Right atrium auricular region (tissue), 2 donors: ENCODE results near the gene ENPP3. TPM values are rescaled to one million over a fixed set of nuclear protein-coding genes. Genes with fewer than 3 reads are reported as not detected.

Experiments
- DNase-seq: peaks from one replicate; pipeline ENCODE4 v3.0.0-alpha.2; 2019; ENCODE audit warnings: low spot score
- H3K27ac ChIP-seq, 2 donors: fragments of 200-600 bp; sonication (generic); 1 replicate in 1 of 2; 2 replicates in 1 of 2; pipeline ENCODE4 v1.5.1; 2016 to 2019
- H3K27me3 ChIP-seq, 2 donors: fragments of 200-600 bp; sonication (generic); one replicate each; pipeline versions ENCODE4 v1.5.1 to v1.6.0; 2017 to 2019
- H3K36me3 ChIP-seq: fragments of 200-600 bp; sonication (generic); one replicate; pipeline ENCODE4 v1.5.1; 2016
- H3K4me1 ChIP-seq, 2 donors: fragments of 200-600 bp; sonication (generic); one replicate each; pipeline versions ENCODE4 v1.5.1 to v1.6.0; 2017 to 2019
- H3K4me3 ChIP-seq, 2 donors: fragments of 200-600 bp; sonication (generic); 1 replicate in 1 of 2; 2 replicates in 1 of 2; pipeline ENCODE4 v1.5.1; 2017 to 2019; ENCODE audit warnings: mild to moderate bottlenecking in 1 of 2, moderate library complexity in 1 of 2
- H3K9me3 ChIP-seq, 2 donors: fragments of 200-600 bp; sonication (generic); one replicate each; pipeline ENCODE4 v1.5.1; 2019
- CTCF ChIP-seq, 2 donors: fragments of 200-600 bp; sonication (generic); IDR thresholded peaks; one replicate each; pipeline ENCODE4 v1.5.1; 2019; ENCODE audit warnings: antibody characterized with exemption in 2 of 2
- microRNA-seq, 2 donors: library from miRNA; unstranded; fragments of <30 nt; microRNA quantifications; one replicate each; pipeline ENCODE4, GENCODE V29; 2016 to 2017; ENCODE audit warnings: borderline number of aligned reads in 2 of 2, borderline replicate concordance in 1 of 2
- total RNA-seq, 2 donors: library from RNA; depleted of rRNA; stranded (reverse); fragments of >200 nt; gene quantifications; one replicate each; pipeline ENCODE4 v1.1.0, GENCODE V29; 2016

The ENPP3 gene
- total RNA-seq, 2 donors from 2014 or later: 0.16 TPM; not detected in 1

GRCh38 chr6:131791476-131791875 lies 154.4 kb downstream of the ENPP3 start:
- H3K9me3 ChIP-seq: no peaks in the 10 kb centered on the region
- DNase-seq: no peak
- no peaks in the 10 kb centered on the region for H3K36me3 ChIP-seq
- no peaks in the 10 kb centered on the region for H3K27me3 ChIP-seq
- no peak overlapping the region for H3K4me3 ChIP-seq
- no peak for TF ChIP-seq CTCF (IDR thresholded peaks at IDR 0.05)
- H3K27ac ChIP-seq: no peak overlapping the region
- H3K4me1 ChIP-seq: peaks cover 0 to 5% of the 10 kb centered on the region in 2 donors

- H3K4me3 ChIP-seq: no peak overlapping the region
- DNase-seq: no peak
- peaks cover 0 to 5% of the 10 kb centered on the region in 2 donors for H3K4me1 ChIP-seq
- no peaks in the 10 kb centered on the region for H3K36me3 ChIP-seq
- TF ChIP-seq CTCF (IDR thresholded peaks at IDR 0.05): no peak
- H3K27me3 ChIP-seq: no peaks in the 10 kb centered on the region
- no peaks in the 10 kb centered on the region for H3K9me3 ChIP-seq
- no peak overlapping the region for H3K27ac ChIP-seq
Observed at GRCh38 chr6:131792091-131792496, 155.0 kb downstream of the ENPP3 start.

DNA sequence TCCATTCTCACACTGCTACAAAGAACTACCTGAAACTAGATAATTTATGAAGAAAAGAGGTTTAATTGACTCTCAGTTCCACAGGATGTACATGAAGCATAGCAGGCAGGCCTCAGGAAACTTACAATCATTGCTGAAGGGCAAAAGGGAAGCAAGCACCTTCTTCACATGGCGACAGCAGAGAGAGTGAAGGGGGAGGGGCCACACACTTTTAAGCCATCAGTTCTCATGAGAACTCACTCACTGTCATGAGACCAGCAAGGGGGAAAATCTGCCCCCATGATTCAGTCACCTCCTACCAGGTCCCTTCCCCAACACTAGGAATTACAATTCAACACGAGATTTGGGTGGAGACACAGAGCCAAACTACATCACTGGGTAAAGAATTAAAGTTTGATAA lies 158.3 kb downstream of the ENPP3 start:
- H3K4me1 ChIP-seq: no peaks in the 10 kb centered on the region
- no peak for DNase-seq
- no peak overlapping the region for H3K4me3 ChIP-seq
- no peaks in the 10 kb centered on the region for H3K36me3 ChIP-seq
- TF ChIP-seq CTCF (IDR thresholded peaks at IDR 0.05): no peak
- peaks cover 0 to 11% of the 10 kb centered on the region in 2 donors for H3K9me3 ChIP-seq
- H3K27me3 ChIP-seq: no peaks in the 10 kb centered on the region
- no peak overlapping the region for H3K27ac ChIP-seq

Small RNA genes within 50 kb of the gene (microRNA-seq; reads per million reads assigned to microRNA genes)
- 0 reads per million in 2 donors for gene MIR548H5

Other genes with a start within 250 kb of the ENPP3 start
- gene ARG1, start 64.1 kb upstream of the ENPP3 start, total RNA-seq: 1 to 10 TPM in 1 of 2 donors, under 1 TPM in 1; 0.30 to 1.1 TPM
- gene MED23, start 9.1 kb upstream of the ENPP3 start, total RNA-seq: 10 to 100 TPM; 10.5 to 11.7 TPM
- not detected for gene OR2A4, start 64.1 kb downstream of the ENPP3 start, total RNA-seq
- gene CTAGE9, start 73.7 kb downstream of the ENPP3 start, total RNA-seq: not detected
- gene ENPP1, start 170.7 kb downstream of the ENPP3 start, total RNA-seq: 1 to 10 TPM; 3.4 to 5.5 TPM